ENCODE measurements around the gene SLC16A3. TPM values are rescaled to one million over a fixed set of nuclear protein-coding genes. Genes with fewer than 3 reads are reported as not detected.

SLC16A3 gene
- total RNA-seq, 2 donors from 2014 or later = 148 to 298 TPM

DNA sequence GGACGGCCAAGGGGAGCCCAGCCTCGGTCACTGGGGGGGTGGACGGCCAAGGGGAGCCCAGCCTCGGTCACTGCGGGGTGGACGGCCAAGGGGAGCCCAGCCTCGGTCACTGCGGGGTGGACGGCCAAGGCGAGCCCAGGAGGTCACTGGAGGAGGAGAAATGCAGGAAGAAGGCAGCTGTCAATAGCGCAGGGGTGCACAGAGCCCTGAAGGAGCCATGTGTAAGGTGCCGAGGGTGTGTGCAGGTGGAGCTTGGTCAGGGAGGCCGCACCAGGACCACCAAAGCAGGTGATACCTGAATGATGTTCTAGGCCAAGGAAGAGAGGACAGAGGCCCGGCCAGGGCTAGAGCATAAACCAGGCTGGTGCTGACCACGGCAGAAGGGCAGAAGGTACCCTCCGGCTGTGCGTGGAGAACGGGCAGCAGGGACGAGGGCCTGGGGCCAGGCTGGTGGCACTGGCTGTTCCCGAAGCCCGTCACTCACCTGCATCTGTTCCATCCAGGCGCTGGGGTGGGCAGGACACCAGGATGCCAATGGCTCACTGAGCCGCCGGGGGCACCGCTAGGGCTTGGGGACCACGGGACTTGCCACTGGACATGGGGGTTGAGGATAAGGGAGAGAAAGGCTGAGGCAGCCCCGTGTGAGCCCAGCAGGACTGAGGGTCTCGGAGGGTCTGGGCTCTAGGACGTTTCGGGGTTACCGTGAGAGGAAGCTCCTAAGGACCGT, 10.3 kb upstream of the SLC16A3 start:
- no peak for TF ChIP-seq CTCF (IDR thresholded peaks at IDR 0.05)
- peaks cover 9% of the 10 kb centered on the region for H3K4me1 ChIP-seq
- no peaks in the 10 kb centered on the region for H3K27me3 ChIP-seq
- no peaks in the 10 kb centered on the region for H3K9me3 ChIP-seq
- no peak for DNase-seq
- no peak overlapping the region for H3K4me3 ChIP-seq
- H3K36me3 ChIP-seq = no peaks in the 10 kb centered on the region
- no peak overlapping the region for H3K9ac ChIP-seq (ENCODE audit: low read depth in 2 of 2, low read length in 2 of 2)
- intact Hi-C loops (cut with DNase I) = no loop called here
- no peak overlapping the region for H3K27ac ChIP-seq

GRCh38 chr17:82219083-82219482, 9.8 kb upstream of the SLC16A3 start:
- Histone ChIP-seq H3K9ac (ENCODE audit: low read depth in 2 of 2, low read length in 2 of 2) (no peak overlapping the region), H3K9me3 (no peaks in the 10 kb centered on the region), H3K4me3 (no peak overlapping the region), H3K27ac (no peak overlapping the region), H3K27me3 (no peaks in the 10 kb centered on the region), H3K36me3 (no peaks in the 10 kb centered on the region), H3K4me1 (peaks cover 9% of the 10 kb centered on the region)
- TF ChIP-seq CTCF (IDR thresholded peaks at IDR 0.05) = no peak
- DNase-seq = no peak
- intact Hi-C loops (cut with DNase I) = no loop called here

GRCh38 chr17:82219753-82220709, 8.8 kb upstream of the SLC16A3 start:
- intact Hi-C loops (cut with DNase I) = no loop called here
- DNase-seq = no peak
- Histone ChIP-seq H3K4me3 (no peak overlapping the region), H3K9me3 (no peaks in the 10 kb centered on the region), H3K27me3 (no peaks in the 10 kb centered on the region), H3K4me1 (peaks cover 9% of the 10 kb centered on the region), H3K36me3 (no peaks in the 10 kb centered on the region), H3K27ac (no peak overlapping the region), H3K9ac (ENCODE audit: low read depth in 2 of 2, low read length in 2 of 2) (no peak overlapping the region)
- no peak for TF ChIP-seq CTCF (IDR thresholded peaks at IDR 0.05)

DNA sequence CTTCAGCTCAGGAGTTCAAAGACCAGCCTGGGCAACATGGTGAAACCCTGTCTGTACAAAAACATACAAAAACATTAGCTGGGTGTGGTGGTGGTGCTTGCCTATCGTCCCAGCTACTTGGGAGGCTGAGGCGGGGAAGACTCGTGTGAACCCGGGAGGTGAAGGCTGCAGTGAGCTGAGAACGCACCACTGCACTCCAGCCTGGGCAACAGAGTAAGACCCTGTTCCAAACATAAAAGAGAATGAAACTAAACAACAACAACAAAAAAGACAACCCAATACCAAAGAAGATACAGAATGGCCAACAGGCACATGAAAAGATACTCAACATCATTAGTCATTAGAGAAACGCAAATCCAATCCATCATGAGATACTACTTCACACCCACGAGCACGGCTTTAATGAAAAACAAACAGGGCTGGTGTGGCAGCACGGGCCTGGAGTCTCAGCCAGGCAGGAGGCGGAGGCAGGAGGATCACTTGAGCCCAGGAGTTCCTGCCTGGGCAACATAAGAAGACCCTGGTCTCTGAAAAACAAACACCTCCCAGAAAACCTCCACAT, 7.4 kb upstream of the SLC16A3 start:
- Histone ChIP-seq H3K4me1 (peaks cover 1% of the 10 kb centered on the region), H3K27me3 (no peaks in the 10 kb centered on the region), H3K9me3 (no peaks in the 10 kb centered on the region), H3K4me3 (no peak overlapping the region), H3K27ac (no peak overlapping the region), H3K9ac (ENCODE audit: low read depth in 2 of 2, low read length in 2 of 2) (no peak overlapping the region), H3K36me3 (no peaks in the 10 kb centered on the region)
- DNase-seq = no peak
- intact Hi-C loops (cut with DNase I) = no loop called here
- no peak for TF ChIP-seq CTCF (IDR thresholded peaks at IDR 0.05)

GRCh38 chr17:82222816-82223215, 6.0 kb upstream of the SLC16A3 start:
- intact Hi-C loops (cut with DNase I) = no loop called here
- Histone ChIP-seq H3K36me3 (no peaks in the 10 kb centered on the region), H3K27me3 (no peaks in the 10 kb centered on the region)

More at GRCh38 chr17:82222816-82223215, 6.0 kb upstream of the SLC16A3 start:
- Histone ChIP-seq H3K27ac (no peak overlapping the region), H3K9ac (ENCODE audit: low read depth in 2 of 2, low read length in 2 of 2) (no peak overlapping the region), H3K9me3 (no peaks in the 10 kb centered on the region), H3K4me1 (no peaks in the 10 kb centered on the region), H3K4me3 (no peak overlapping the region)
- no peak for DNase-seq
- no peak for TF ChIP-seq CTCF (IDR thresholded peaks at IDR 0.05)

All from colonic mucosa (tissue), 4 donors.